Epithelial cell of proximal tubule (primary cell): Measurements from ENCODE around the gene NHERF1. TPM values are rescaled to one million over a fixed set of nuclear protein-coding genes. Genes with fewer than 3 reads are reported as not detected.

ENCODE experiments used
- DNase-seq: peaks from one replicate; pipeline ENCODE4 v3.0.0-alpha.2; 2011; ENCODE audit warnings: low read depth
- H3K4me3 ChIP-seq: 2 replicates; pipeline ENCODE4 v1.5.1; 2011; ENCODE audit warnings: low read depth, mild to moderate bottlenecking, low read length
- total RNA-seq: library from RNA; depleted of rRNA; stranded (reverse); fragments of >200 nt; gene quantifications from 2 replicates; pipeline ENCODE4 v1.2.3, GENCODE V29; 2015
- TF ChIP-seq, protein P1 (sequence below): conservative IDR thresholded peaks from 2 replicates; pipeline ENCODE4 v1.5.1; 2012; ENCODE audit warnings: low read depth, mild to moderate bottlenecking, low read length

The NHERF1 gene
- total RNA-seq, 1 donor from 2014 or later, result 45.1 TPM

DNA sequence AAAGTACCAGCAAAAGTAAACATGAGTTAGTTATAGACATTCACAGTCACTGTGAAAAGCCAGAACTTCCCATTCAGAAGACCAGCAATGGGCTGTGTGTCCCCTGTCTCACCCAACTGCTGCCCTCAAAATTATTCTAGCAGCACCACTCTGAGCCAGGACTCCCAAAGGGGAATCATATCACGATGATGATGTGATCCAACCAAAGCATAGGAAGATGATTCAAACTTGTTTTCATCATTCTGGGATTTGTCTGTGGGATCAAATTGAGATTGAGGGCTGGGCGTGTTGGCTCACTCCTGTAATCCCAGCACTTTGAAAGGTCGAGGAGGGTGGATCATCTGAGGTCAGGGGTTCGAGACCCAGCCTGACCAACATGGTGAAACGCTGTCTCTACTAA, 34.1 kb downstream of the NHERF1 start:
- no peak for DNase-seq
- TF ChIP-seq, protein P1, sequence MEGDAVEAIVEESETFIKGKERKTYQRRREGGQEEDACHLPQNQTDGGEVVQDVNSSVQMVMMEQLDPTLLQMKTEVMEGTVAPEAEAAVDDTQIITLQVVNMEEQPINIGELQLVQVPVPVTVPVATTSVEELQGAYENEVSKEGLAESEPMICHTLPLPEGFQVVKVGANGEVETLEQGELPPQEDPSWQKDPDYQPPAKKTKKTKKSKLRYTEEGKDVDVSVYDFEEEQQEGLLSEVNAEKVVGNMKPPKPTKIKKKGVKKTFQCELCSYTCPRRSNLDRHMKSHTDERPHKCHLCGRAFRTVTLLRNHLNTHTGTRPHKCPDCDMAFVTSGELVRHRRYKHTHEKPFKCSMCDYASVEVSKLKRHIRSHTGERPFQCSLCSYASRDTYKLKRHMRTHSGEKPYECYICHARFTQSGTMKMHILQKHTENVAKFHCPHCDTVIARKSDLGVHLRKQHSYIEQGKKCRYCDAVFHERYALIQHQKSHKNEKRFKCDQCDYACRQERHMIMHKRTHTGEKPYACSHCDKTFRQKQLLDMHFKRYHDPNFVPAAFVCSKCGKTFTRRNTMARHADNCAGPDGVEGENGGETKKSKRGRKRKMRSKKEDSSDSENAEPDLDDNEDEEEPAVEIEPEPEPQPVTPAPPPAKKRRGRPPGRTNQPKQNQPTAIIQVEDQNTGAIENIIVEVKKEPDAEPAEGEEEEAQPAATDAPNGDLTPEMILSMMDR, result no peak
- H3K4me3 ChIP-seq, result no peak overlapping the region

DNA sequence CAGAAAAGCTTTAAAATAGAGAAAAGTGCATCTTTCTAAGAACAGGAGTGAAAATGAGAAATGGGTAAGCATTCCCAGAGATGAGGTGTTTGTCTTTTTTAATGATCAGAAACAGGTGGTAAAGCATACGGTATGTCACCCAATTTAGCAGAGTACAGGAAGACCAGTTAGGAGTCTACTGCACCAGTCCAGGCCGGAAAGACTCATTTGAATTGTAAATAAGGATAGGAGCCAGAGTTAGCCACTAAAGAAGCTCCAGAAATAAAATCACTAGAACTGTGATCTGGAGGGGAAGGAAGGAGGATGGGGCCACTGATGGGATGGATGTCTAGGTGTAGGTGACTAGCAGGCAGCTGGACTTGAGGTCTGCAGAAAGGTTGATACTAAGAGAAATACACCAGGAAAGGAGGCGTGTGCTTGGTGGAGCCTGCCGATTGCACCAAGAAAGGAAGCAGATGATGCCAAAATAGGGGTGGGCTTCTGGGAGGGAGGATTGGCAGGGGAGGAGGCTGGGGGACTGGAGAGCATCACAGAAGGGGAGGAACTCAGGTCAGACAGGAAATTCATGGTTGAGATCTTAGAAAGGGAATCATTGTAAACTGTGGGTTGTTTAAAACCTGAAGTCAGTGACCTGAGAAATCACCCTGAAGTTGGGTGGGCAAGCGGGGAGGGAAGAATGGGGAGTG, 35.8 kb downstream of the NHERF1 start:
- TF ChIP-seq, protein P1, result no peak
- DNase-seq, result no peak
- H3K4me3 ChIP-seq, result no peak overlapping the region

DNA sequence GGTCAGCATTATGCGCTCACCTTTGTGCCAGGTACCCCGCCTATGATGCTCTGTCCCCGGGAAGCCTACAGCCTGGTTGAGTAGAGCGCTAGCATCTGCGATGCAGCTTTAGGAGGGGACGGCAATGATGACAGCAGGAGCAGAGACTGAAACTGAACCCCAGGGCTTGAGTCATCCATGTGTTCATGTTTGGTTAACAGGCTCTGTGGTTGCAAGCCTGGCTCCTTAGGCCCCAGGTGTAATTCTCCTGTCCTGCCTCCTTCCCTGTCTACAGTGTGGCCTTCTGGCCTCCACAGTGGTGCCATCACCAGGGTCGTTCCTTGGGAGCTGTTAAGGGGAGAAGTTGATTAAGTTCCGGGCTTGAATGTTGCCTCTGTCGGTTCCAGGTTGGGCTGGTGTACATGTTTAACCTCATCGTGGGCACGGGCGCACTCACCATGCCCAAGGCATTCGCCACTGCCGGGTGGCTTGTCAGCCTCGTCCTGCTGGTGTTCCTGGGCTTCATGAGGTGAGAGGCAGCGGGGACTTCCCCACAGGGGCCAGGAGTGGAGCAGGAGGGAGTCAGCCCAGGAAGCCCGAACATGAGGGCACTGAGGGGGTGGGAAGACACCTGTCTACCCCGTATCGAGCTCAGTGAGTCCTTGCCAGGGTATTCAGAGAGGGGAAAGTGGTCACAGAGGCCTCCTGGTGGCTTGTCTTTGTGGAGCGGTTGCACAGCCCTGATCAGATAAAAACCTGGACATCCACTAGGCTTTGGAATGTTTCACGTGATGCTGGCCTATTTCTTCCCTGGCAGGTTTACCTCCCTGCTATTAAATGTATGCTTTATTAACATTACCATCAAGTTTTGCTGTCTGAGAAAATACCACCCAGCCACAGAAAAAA, 36.9 kb downstream of the NHERF1 start:
- DNase-seq, result no peak
- TF ChIP-seq, protein P1, result peak; percentile 21

DNA sequence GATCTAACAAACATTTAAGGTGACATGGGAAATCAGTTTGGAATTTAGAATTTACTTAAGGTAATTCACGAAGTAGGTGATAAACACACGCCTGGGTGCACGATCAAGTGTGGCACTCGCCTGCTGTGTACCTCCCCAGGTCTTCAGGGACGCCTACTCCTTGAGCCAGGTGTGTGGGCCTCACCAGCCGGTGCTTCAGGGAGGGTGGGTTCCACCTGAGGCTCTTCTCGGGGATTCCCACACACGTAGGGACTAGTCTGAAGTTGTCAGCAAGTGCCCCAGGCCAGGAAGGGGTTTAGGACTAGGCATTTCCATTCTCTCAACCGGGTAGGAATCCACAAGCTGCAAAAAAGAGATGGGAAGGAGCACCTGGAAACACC, 37.5 kb downstream of the NHERF1 start:
- TF ChIP-seq, protein P1, result no peak
- no peak for DNase-seq
- H3K4me3 ChIP-seq, result no peak overlapping the region

More for the DNA sequence above, 36.9 kb downstream of the NHERF1 start:
- H3K4me3 ChIP-seq, result no peak overlapping the region

DNA sequence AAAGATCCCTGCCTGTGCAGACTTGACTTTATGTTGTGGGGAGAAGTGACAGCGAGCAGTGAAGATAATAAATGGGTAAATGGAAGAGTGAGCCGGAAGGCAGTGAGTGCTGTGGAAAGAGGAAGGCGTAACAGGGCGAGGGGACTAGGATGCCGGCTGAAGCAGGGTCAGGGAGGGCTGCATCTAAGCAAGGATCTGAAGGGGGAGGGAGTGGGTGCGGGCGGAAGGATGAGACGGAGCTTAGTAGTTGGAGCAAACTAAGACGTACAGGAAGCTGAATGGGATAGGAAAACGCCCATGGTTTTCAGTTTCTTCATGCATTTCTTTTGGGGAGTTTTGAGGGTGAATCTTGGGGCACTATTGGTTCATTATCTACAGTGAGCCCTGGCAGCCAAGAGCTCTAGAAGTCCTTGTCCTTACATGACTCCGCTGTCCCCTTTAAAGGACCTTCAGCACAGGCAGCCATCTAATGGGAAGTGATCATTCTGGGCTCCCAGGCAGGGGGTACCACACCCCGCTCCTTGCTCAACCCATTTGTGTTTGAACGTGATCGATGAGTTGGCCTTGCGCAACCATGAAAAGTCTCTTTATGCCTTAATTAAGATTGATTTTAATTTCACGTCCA, 38.1 kb downstream of the NHERF1 start:
- TF ChIP-seq, protein P1, result no peak
- no peak for DNase-seq
- H3K4me3 ChIP-seq, result no peak overlapping the region

DNA sequence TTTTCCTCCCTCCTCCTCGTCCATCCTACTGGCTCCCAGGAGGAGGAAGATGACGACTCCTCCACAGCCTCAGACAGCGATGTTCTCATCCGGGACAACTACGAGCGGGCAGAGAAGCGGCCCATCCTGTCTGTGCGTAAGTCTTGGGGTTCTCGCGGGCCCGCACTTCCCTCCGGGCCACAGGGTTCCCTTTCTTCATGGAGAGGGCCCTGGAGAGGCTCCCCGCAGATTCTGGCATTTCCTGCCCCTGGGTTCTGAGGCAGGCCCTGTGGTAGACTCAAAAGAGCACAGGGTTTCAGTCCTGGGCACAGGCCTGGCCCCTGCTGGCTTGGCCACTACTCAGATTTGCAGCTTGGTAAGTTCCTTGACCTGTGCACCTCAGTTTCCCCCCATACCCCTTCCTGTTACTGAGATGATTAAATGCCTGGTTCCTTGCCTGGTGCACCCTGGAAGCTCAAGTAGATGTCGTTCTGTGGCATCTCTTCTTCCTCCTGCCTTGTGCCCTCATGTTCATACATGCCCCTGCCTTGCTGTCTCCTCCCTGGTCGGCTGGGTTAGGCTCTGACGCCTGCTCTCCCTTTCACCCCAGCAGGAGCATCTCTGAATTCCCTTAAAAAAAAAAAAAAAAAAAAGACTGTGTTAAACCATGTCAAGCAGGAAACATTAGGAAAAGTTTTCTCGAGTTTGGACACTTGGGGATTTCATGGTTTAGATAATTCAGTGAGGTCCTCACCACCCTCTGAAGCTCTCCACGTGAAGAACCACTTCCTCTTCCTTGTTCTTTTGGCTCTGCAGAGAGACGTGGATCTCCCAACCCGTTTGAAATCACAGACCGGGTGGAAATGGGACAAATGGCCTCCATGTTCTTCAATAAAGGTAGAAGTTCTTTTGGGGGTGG, 42.0 kb downstream of the NHERF1 start:
- H3K4me3 ChIP-seq, result no peak overlapping the region
- TF ChIP-seq, protein P1, result no peak
- DNase-seq, result no peak
